SU-DHL-6 (cell line): ENCODE results near the gene AMH.
A peak's percentile ranks its signal among the peaks of the same experiment; 100 is the strongest.

ENCODE experiments used
- H2AFZ ChIP-seq: fragments of 200-600 bp; sonication (generic); 2 replicates; pipeline ENCODE4 v1.6.1; 2014; ENCODE audit warnings: low read depth, mild to moderate bottlenecking, moderate library complexity, mixed read lengths, antibody characterized with exemption, low read length; ENCODE audit not compliant: severe bottlenecking
- H3F3A ChIP-seq: fragments of 200-600 bp; shearing (Covaris generic); 2 replicates; pipeline ENCODE4 v1.6.0; 2016; ENCODE audit warnings: antibody characterized with exemption, mild to moderate bottlenecking; ENCODE audit not compliant: insufficient read depth
- H3K27ac ChIP-seq: fragments of 200-600 bp; sonication (generic); 2 replicates; pipeline ENCODE4 v1.5.1; 2016; ENCODE audit warnings: low read depth, mild to moderate bottlenecking, low read length, moderate library complexity, mixed read lengths
- H3K27me3 ChIP-seq: fragments of 200-600 bp; sonication (generic), shearing (Covaris generic); 2 replicates; pipeline ENCODE4 v1.6.0; 2014; ENCODE audit warnings: mild to moderate bottlenecking, low read length
- H3K36me3 ChIP-seq: fragments of 200-600 bp; sonication (generic); 2 replicates; pipeline ENCODE4 v1.6.1; 2014; ENCODE audit warnings: mild to moderate bottlenecking, low read length, mixed read lengths
- H3K4me2 ChIP-seq: fragments of 300-600, 200-600 bp; shearing (Covaris generic), sonication (generic); 2 replicates; pipeline ENCODE4 v1.6.0; 2014; ENCODE audit warnings: low read length, low read depth, mild to moderate bottlenecking; ENCODE audit not compliant: poor library complexity, severe bottlenecking
- H3K4me3 ChIP-seq: fragments of 200-600 bp; sonication (generic); 2 replicates; pipeline ENCODE4 v1.5.1; 2014; ENCODE audit warnings: antibody characterized with exemption, low read length, mild to moderate bottlenecking, mixed read lengths; ENCODE audit not compliant: insufficient read depth, poor library complexity, severe bottlenecking
- H3K79me2 ChIP-seq: fragments of 200-600 bp; sonication (generic); 2 replicates; pipeline ENCODE4 v1.6.1; 2014; ENCODE audit warnings: mild to moderate bottlenecking, low read length, moderate library complexity; ENCODE audit not compliant: insufficient read depth
- H3K9ac ChIP-seq: fragments of 200-600 bp; sonication (generic); 2 replicates; pipeline ENCODE4 v1.7.0; 2014; ENCODE audit warnings: mild to moderate bottlenecking, low read length
- H3K9me2 ChIP-seq: fragments of 200-600 bp; sonication (generic); replicated peaks from 2 replicates; pipeline ENCODE4 v1.6.1; 2014; ENCODE audit warnings: low read length; ENCODE audit not compliant: insufficient read depth
- H3K9me3 ChIP-seq: fragments of 200-600 bp; sonication (generic); 2 replicates; pipeline ENCODE4 v1.6.1; 2014; ENCODE audit warnings: low read length, mixed read lengths; ENCODE audit not compliant: insufficient read depth
- H4K20me1 ChIP-seq: fragments of 200-600 bp; sonication (generic); 2 replicates; pipeline ENCODE4 v1.6.1; 2014; ENCODE audit warnings: low read depth, mild to moderate bottlenecking, antibody characterized with exemption, low read length, moderate library complexity, mixed read lengths
- CTCF ChIP-seq: fragments of 200-600 bp; sonication (generic); IDR thresholded peaks from one replicate; pipeline ENCODE4 v1.5.1; 2017; ENCODE audit warnings: antibody characterized with exemption, mild to moderate bottlenecking, low read length, moderate library complexity; ENCODE audit not compliant: insufficient read depth, poor library complexity, severe bottlenecking
- EZH2phosphoT487 ChIP-seq: fragments of 200-600 bp; sonication (generic), shearing (Covaris generic); conservative IDR thresholded peaks from 2 replicates; pipeline ENCODE4 v1.6.1; 2018; ENCODE audit warnings: mild to moderate bottlenecking, antibody characterized with exemption, low read length, moderate library complexity, mixed read lengths

Gene AMH

GRCh38 chr19:2273356-2274184 lies 24.4 kb downstream of the AMH start:
- peak overlapping the region; percentile 77 for H3K4me3 ChIP-seq
- H3F3A ChIP-seq, result peaks cover 31% of the 10 kb centered on the region
- peak overlapping the region; percentile 94 for H3K4me2 ChIP-seq
- H2AFZ ChIP-seq, result no peak overlapping the region
- no peak for TF ChIP-seq EZH2phosphoT487
- peak; percentile 99 for TF ChIP-seq CTCF
- peaks cover 3% of the 10 kb centered on the region; the same call in 1 of the 2 replicates for H3K36me3 ChIP-seq
- no peaks in the 10 kb centered on the region for H3K27me3 ChIP-seq
- peaks cover 42% of the 10 kb centered on the region for H3K79me2 ChIP-seq
- H3K9me2 ChIP-seq, result no peaks in the 10 kb centered on the region
- H3K9me3 ChIP-seq, result no peaks in the 10 kb centered on the region
- H3K9ac ChIP-seq, result peak overlapping the region; percentile 99
- H3K27ac ChIP-seq, result peak overlapping the region; percentile 92
- H4K20me1 ChIP-seq, result peaks cover 6% of the 10 kb centered on the region; the same call in 1 of the 2 replicates

DNA sequence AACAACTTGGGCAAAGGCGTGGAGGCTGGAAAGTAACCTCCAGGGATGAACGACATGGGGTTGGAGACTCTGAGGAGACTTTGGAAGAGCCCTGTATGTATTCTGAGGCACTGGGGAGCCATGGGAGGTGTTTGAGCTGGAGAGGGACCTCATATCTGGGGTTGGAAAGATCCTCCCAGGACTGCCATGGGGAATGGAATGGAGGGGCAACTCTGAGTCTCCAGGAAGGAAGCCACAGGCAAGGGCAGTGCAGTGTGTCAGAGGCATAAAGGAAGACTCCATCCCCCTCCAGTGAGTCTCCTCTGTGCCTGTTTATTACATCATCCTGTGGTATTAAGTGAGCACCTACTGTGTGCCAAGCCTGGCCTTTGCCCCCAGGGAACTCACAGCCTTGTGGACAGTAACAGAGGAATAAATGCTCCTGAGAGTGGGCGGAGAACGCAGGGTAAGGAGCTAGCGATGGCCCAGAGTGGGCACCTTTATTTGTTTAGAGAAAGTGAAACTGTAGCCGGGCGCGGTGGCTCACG lies 25.1 kb downstream of the AMH start:
- Histone ChIP-seq H3K9me3 (no peaks in the 10 kb centered on the region), H3K36me3 (peaks cover 3% of the 10 kb centered on the region; the same call in 1 of the 2 replicates), H2AFZ (no peak overlapping the region), H3K4me2 (peak overlapping the region; percentile 94), H4K20me1 (peaks cover 6% of the 10 kb centered on the region; the same call in 1 of the 2 replicates), H3K9ac (peak overlapping the region; percentile 99; the same call in 1 of the 2 replicates), H3K9me2 (no peaks in the 10 kb centered on the region), H3K4me3 (no peak overlapping the region), H3K79me2 (peaks cover 42% of the 10 kb centered on the region), H3F3A (peaks cover 29% of the 10 kb centered on the region), H3K27me3 (no peaks in the 10 kb centered on the region), H3K27ac (peak overlapping the region; percentile 92; the same call in 1 of the 2 replicates)
- TF ChIP-seq CTCF (no peak), EZH2phosphoT487 (no peak)

DNA sequence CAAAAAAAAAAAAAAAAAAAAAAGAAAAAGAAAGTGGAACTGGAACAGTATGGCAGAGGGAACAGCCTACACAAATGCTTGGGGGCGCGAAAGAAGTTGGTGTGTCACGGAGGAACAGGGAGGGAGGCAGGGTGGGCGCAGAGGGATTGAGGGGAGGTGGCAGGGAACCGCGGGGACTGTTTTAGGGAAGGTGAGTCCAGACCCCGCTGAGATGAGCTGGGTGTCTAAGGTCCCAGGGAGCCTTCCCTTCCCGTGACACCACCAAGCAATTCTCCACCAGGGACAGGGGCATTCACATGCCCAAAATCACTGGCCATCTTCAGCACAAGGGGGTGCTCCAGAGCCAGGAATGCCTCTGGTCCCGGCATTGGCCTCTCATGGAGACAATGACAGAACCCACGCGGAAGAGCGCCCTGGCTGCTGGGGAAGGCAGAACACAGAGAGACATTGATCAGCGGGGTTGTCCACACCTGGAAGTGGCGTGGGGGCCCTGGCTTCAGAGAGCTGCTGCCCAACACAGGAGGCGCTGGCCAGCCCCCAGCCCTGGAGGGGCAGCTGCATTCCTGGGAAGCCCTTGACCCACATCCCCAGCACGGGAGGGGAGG lies 25.9 kb downstream of the AMH start:
- Histone ChIP-seq H3F3A (peaks cover 29% of the 10 kb centered on the region), H3K9me2 (no peaks in the 10 kb centered on the region), H3K27ac (no peak overlapping the region), H3K36me3 (peaks cover 3% of the 10 kb centered on the region; the same call in 1 of the 2 replicates), H3K79me2 (peaks cover 35% of the 10 kb centered on the region), H3K9ac (no peak overlapping the region), H3K27me3 (no peaks in the 10 kb centered on the region), H3K9me3 (no peaks in the 10 kb centered on the region), H2AFZ (no peak overlapping the region), H3K4me2 (no peak overlapping the region), H3K4me3 (no peak overlapping the region), H4K20me1 (peaks cover 6% of the 10 kb centered on the region; the same call in 1 of the 2 replicates)
- TF ChIP-seq EZH2phosphoT487 (no peak), CTCF (peak; percentile 15)
